ENCODE data around the gene CACNB4.

CACNB4 gene

GRCh38 chr2:151984424-151985083, 114.3 kb downstream of the CACNB4 start:
- Histone ChIP-seq H2AFZ (ENCODE audit: insufficient read depth, low read length, poor library complexity) (no peak overlapping the region), H4K8ac (ENCODE audit: low read depth, low read length) (no peak overlapping the region), H3K4ac (ENCODE audit: low read depth, low read length) (no peak overlapping the region), H3K9ac (ENCODE audit: low read length) (no peak overlapping the region), H3K9me3 (ENCODE audit: insufficient read depth, low read depth, low read length) (no peaks in the 10 kb centered on the region), H2BK120ac (ENCODE audit: insufficient read depth, low read length, poor library complexity) (no peak overlapping the region), H3K79me1 (ENCODE audit: low read length) (no peaks in the 10 kb centered on the region), H3K36me3 (ENCODE audit: control insufficient read depth in 1 of 2, insufficient read depth in 2 of 2, low read length in 2 of 2) (no peaks in the 10 kb centered on the region), H3K23ac (ENCODE audit: low read length) (no peak overlapping the region), H3K14ac (ENCODE audit: low read length) (no peak overlapping the region), H4K91ac (ENCODE audit: low read depth, low read length) (no peak overlapping the region), H3K4me2 (ENCODE audit: low read length) (no peak overlapping the region), H2BK5ac (ENCODE audit: low read depth, low read length, poor library complexity) (no peak overlapping the region), H3K27ac (ENCODE audit: low read depth, low read length) (no peak overlapping the region), H2AK5ac (ENCODE audit: low read length) (no peak overlapping the region), H3K4me1 (ENCODE audit: control insufficient read depth in 1 of 2, insufficient read depth in 2 of 2, low read length in 2 of 2) (peaks cover 0 to 2% of the 10 kb centered on the region in 2 experiments), H3K4me3 (ENCODE audit: low read depth, low read length) (no peak overlapping the region), H3K18ac (ENCODE audit: low read length) (no peak overlapping the region), H4K12ac (ENCODE audit: low read depth, low read length) (no peak overlapping the region), H3K27me3 (ENCODE audit: insufficient read depth, low read length) (no peaks in the 10 kb centered on the region), H3K79me2 (ENCODE audit: control insufficient read depth, insufficient read depth, low read length, poor library complexity) (no peaks in the 10 kb centered on the region), H2BK12ac (ENCODE audit: low read length) (no peak overlapping the region)
- DNase-seq = no peak
- WGBS (ENCODE audit: extremely low coverage, insufficient coverage, insufficient read length) = 100% methylated on average over 1 of the region's 2 CpGs

DNA sequence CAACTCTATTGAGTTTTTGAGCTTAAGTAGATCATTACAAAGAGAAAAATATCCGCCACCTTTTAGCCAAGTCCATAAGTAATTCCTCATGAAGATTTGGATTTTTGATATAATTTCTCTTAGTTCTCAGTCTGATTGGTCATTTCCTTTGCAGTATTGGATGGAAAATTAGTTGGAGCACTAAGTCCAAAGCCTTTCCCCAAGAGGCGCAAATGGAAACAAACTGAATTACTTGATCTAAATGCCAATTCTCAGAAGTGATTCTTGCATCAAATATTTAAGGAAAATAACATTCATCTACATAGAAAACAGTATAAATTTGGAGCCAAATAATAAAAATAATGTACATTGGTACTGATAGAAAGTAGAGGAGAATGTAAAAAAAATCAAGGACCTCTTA, 115.6 kb downstream of the CACNB4 start:
- Histone ChIP-seq H2BK5ac (ENCODE audit: low read depth, low read length, poor library complexity) (no peak overlapping the region), H3K9ac (ENCODE audit: low read length) (no peak overlapping the region), H3K23ac (ENCODE audit: low read length) (no peak overlapping the region), H3K36me3 (ENCODE audit: control insufficient read depth in 1 of 2, insufficient read depth in 2 of 2, low read length in 2 of 2) (no peaks in the 10 kb centered on the region), H3K4ac (ENCODE audit: low read depth, low read length) (no peak overlapping the region), H3K4me2 (ENCODE audit: low read length) (no peak overlapping the region), H4K91ac (ENCODE audit: low read depth, low read length) (no peak overlapping the region), H4K12ac (ENCODE audit: low read depth, low read length) (no peak overlapping the region), H4K8ac (ENCODE audit: low read depth, low read length) (no peak overlapping the region), H3K9me3 (ENCODE audit: insufficient read depth, low read depth, low read length) (no peaks in the 10 kb centered on the region), H3K4me1 (ENCODE audit: control insufficient read depth in 1 of 2, insufficient read depth in 2 of 2, low read length in 2 of 2) (peaks cover 0 to 3% of the 10 kb centered on the region in 2 experiments), H2BK12ac (ENCODE audit: low read length) (no peak overlapping the region), H3K27ac (ENCODE audit: low read depth, low read length) (no peak overlapping the region), H3K27me3 (ENCODE audit: insufficient read depth, low read length) (no peaks in the 10 kb centered on the region), H2BK120ac (ENCODE audit: insufficient read depth, low read length, poor library complexity) (no peak overlapping the region), H2AK5ac (ENCODE audit: low read length) (no peak overlapping the region), H2AFZ (ENCODE audit: insufficient read depth, low read length, poor library complexity) (no peak overlapping the region), H3K14ac (ENCODE audit: low read length) (no peak overlapping the region), H3K79me2 (ENCODE audit: control insufficient read depth, insufficient read depth, low read length, poor library complexity) (no peaks in the 10 kb centered on the region), H3K79me1 (ENCODE audit: low read length) (no peaks in the 10 kb centered on the region), H3K18ac (ENCODE audit: low read length) (no peak overlapping the region), H3K4me3 (ENCODE audit: low read depth, low read length) (no peak overlapping the region)
- DNase-seq = no peak
- WGBS (ENCODE audit: extremely low coverage, insufficient coverage, insufficient read length) = no CpG with 5 or more reads among the region's 2 CpGs

GRCh38 chr2:151981886-151982285, 117.0 kb downstream of the CACNB4 start:
- Histone ChIP-seq H2AK5ac (ENCODE audit: low read length) (no peak overlapping the region), H3K27me3 (ENCODE audit: insufficient read depth, low read length) (no peaks in the 10 kb centered on the region), H3K9me3 (ENCODE audit: insufficient read depth, low read depth, low read length) (no peaks in the 10 kb centered on the region), H2AFZ (ENCODE audit: insufficient read depth, low read length, poor library complexity) (no peak overlapping the region), H3K14ac (ENCODE audit: low read length) (no peak overlapping the region), H2BK120ac (ENCODE audit: insufficient read depth, low read length, poor library complexity) (no peak overlapping the region), H3K27ac (ENCODE audit: low read depth, low read length) (no peak overlapping the region), H3K18ac (ENCODE audit: low read length) (no peak overlapping the region), H3K4me2 (ENCODE audit: low read length) (no peak overlapping the region), H4K8ac (ENCODE audit: low read depth, low read length) (no peak overlapping the region), H3K9ac (ENCODE audit: low read length) (no peak overlapping the region), H4K91ac (ENCODE audit: low read depth, low read length) (no peak overlapping the region), H3K4ac (ENCODE audit: low read depth, low read length) (no peak overlapping the region), H3K36me3 (ENCODE audit: control insufficient read depth in 1 of 2, insufficient read depth in 2 of 2, low read length in 2 of 2) (no peaks in the 10 kb centered on the region), H3K79me1 (ENCODE audit: low read length) (no peaks in the 10 kb centered on the region), H2BK12ac (ENCODE audit: low read length) (no peak overlapping the region), H3K79me2 (ENCODE audit: control insufficient read depth, insufficient read depth, low read length, poor library complexity) (no peaks in the 10 kb centered on the region), H3K23ac (ENCODE audit: low read length) (no peak overlapping the region), H2BK5ac (ENCODE audit: low read depth, low read length, poor library complexity) (no peak overlapping the region), H3K4me1 (ENCODE audit: control insufficient read depth in 1 of 2, insufficient read depth in 2 of 2, low read length in 2 of 2) (peaks cover 0 to 3% of the 10 kb centered on the region in 2 experiments), H3K4me3 (ENCODE audit: low read depth, low read length) (no peak overlapping the region), H4K12ac (ENCODE audit: low read depth, low read length) (no peak overlapping the region)
- WGBS (ENCODE audit: extremely low coverage, insufficient coverage, insufficient read length) = no CpG with 5 or more reads among the region's 1 CpG
- no peak for DNase-seq

- Histone ChIP-seq H2AK5ac (ENCODE audit: low read length) (no peak overlapping the region), H4K8ac (ENCODE audit: low read depth, low read length) (no peak overlapping the region), H3K23ac (ENCODE audit: low read length) (no peak overlapping the region), H2BK120ac (ENCODE audit: insufficient read depth, low read length, poor library complexity) (no peak overlapping the region), H2BK12ac (ENCODE audit: low read length) (no peak overlapping the region), H3K4me1 (ENCODE audit: control insufficient read depth in 1 of 2, insufficient read depth in 2 of 2, low read length in 2 of 2) (peaks cover 0 to 3% of the 10 kb centered on the region in 2 experiments), H3K9ac (ENCODE audit: low read length) (no peak overlapping the region), H3K9me3 (ENCODE audit: insufficient read depth, low read depth, low read length) (no peaks in the 10 kb centered on the region), H2AFZ (ENCODE audit: insufficient read depth, low read length, poor library complexity) (no peak overlapping the region), H3K36me3 (ENCODE audit: control insufficient read depth in 1 of 2, insufficient read depth in 2 of 2, low read length in 2 of 2) (no peaks in the 10 kb centered on the region), H3K27ac (ENCODE audit: low read depth, low read length) (no peak overlapping the region), H3K4me2 (ENCODE audit: low read length) (no peak overlapping the region), H3K14ac (ENCODE audit: low read length) (no peak overlapping the region), H2BK5ac (ENCODE audit: low read depth, low read length, poor library complexity) (no peak overlapping the region), H4K91ac (ENCODE audit: low read depth, low read length) (no peak overlapping the region), H4K12ac (ENCODE audit: low read depth, low read length) (no peak overlapping the region), H3K79me1 (ENCODE audit: low read length) (no peaks in the 10 kb centered on the region), H3K27me3 (ENCODE audit: insufficient read depth, low read length) (no peaks in the 10 kb centered on the region), H3K79me2 (ENCODE audit: control insufficient read depth, insufficient read depth, low read length, poor library complexity) (no peaks in the 10 kb centered on the region), H3K4me3 (ENCODE audit: low read depth, low read length) (no peak overlapping the region), H3K4ac (ENCODE audit: low read depth, low read length) (no peak overlapping the region), H3K18ac (ENCODE audit: low read length) (no peak overlapping the region)
- DNase-seq = no peak
- no CpG with 5 or more reads among the region's 3 CpGs for WGBS (ENCODE audit: extremely low coverage, insufficient coverage, insufficient read length)
These were observed 119.2 kb downstream of the CACNB4 start for GRCh38 chr2:151979694-151980093.
